ENCODE results near the gene SMAD6.
A peak's percentile ranks its signal among the peaks of the same experiment; 100 is the strongest.

DNA sequence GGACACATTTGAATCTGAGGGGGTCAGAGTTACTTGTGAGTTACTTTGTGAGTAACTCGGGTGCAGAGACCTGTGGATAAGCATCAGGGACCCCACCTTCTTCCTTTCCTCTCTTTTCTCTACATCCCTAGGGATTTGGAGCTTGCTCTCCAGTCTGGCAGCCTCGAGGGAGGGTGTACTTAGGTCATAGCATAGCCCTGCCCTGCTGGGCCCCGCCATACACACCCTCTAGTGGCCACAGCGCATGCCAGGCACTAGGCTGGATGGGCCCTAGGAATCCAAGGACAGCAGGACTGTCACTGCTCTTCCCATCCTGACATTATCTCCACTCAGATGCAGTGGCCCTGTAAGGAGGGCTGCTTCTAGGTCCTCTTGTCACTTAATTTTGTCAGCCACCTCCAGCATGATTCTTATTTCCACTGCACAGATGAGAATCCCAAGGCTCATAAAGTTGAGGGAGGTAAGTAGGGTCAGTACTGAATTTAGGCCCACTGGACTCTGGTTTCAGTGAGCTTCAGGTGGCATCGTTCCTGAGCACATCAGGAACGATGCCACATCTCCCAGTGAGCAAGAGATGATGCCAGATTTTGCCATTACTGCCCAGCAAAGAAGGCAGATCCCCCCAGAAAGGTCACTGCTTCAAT, 3.6 kb upstream of the SMAD6 start:
- TF ChIP-seq, protein P1, sequence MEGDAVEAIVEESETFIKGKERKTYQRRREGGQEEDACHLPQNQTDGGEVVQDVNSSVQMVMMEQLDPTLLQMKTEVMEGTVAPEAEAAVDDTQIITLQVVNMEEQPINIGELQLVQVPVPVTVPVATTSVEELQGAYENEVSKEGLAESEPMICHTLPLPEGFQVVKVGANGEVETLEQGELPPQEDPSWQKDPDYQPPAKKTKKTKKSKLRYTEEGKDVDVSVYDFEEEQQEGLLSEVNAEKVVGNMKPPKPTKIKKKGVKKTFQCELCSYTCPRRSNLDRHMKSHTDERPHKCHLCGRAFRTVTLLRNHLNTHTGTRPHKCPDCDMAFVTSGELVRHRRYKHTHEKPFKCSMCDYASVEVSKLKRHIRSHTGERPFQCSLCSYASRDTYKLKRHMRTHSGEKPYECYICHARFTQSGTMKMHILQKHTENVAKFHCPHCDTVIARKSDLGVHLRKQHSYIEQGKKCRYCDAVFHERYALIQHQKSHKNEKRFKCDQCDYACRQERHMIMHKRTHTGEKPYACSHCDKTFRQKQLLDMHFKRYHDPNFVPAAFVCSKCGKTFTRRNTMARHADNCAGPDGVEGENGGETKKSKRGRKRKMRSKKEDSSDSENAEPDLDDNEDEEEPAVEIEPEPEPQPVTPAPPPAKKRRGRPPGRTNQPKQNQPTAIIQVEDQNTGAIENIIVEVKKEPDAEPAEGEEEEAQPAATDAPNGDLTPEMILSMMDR (IDR thresholded peaks at IDR 0.05), result peak; percentile 65 to 79 (median 75)
- no peak for TF ChIP-seq POLR2A (IDR thresholded peaks at IDR 0.05)
